Activated naive CD8-positive, alpha-beta T cell treated with anti-CD3 and anti-CD28 coated beads, Interleukin-2, amount 10 ng/mL, durations not matched to agents 7 days and 5 days (primary cell): Measurements from ENCODE around the gene DNAJC16. TPM values are rescaled to one million over a fixed set of nuclear protein-coding genes. Genes with fewer than 3 reads are reported as not detected.

Experiments used
- ATAC-seq: fragments of 150-1000 bp; cut with Tn5 transposase; one replicate; pipeline ENCODE4 v1.10.0; 2021; ENCODE audit warnings: low read depth, moderate library complexity
- POLR2A ChIA-PET: fragments of 350-600 bp; sonication (Branson Sonifier 250); formaldehyde crosslinking; loops from one replicate; lab custom pipeline; 2021; ENCODE audit warnings: antibody characterized with exemption; lab: Charles Lee
- DNase-seq: peaks from one replicate; pipeline ENCODE4 v3.0.0; 2021
- H3K27ac Mint-ChIP-seq: one replicate; pipeline ENCODE4 v1.8.0; 2022; ENCODE audit warnings: mild to moderate bottlenecking, mixed read lengths
- H3K27me3 Mint-ChIP-seq: one replicate; pipeline ENCODE4 v1.8.0; 2022; ENCODE audit warnings: mild to moderate bottlenecking, moderate library complexity, mixed read lengths
- H3K36me3 Mint-ChIP-seq: one replicate; pipeline ENCODE4 v1.8.0; 2021; ENCODE audit warnings: mild to moderate bottlenecking, mixed read lengths
- H3K4me1 Mint-ChIP-seq: one replicate; pipeline ENCODE4 v1.8.0; 2021; ENCODE audit warnings: mixed read lengths
- H3K4me3 Mint-ChIP-seq: one replicate; pipeline ENCODE4 v1.8.0; 2022; ENCODE audit warnings: mild to moderate bottlenecking, moderate library complexity, mixed read lengths
- H3K9me3 Mint-ChIP-seq: one replicate; pipeline ENCODE4 v1.8.0; 2021; ENCODE audit warnings: mixed read lengths
- total RNA-seq, 2 experiments: library from RNA; stranded (reverse); gene quantifications; one replicate each; pipeline ENCODE4 v1.2.3, GENCODE V29; 2021

The DNAJC16 gene
- total RNA-seq, 2 experiments from 2014 or later, result 15.7 to 18.9 TPM

DNA sequence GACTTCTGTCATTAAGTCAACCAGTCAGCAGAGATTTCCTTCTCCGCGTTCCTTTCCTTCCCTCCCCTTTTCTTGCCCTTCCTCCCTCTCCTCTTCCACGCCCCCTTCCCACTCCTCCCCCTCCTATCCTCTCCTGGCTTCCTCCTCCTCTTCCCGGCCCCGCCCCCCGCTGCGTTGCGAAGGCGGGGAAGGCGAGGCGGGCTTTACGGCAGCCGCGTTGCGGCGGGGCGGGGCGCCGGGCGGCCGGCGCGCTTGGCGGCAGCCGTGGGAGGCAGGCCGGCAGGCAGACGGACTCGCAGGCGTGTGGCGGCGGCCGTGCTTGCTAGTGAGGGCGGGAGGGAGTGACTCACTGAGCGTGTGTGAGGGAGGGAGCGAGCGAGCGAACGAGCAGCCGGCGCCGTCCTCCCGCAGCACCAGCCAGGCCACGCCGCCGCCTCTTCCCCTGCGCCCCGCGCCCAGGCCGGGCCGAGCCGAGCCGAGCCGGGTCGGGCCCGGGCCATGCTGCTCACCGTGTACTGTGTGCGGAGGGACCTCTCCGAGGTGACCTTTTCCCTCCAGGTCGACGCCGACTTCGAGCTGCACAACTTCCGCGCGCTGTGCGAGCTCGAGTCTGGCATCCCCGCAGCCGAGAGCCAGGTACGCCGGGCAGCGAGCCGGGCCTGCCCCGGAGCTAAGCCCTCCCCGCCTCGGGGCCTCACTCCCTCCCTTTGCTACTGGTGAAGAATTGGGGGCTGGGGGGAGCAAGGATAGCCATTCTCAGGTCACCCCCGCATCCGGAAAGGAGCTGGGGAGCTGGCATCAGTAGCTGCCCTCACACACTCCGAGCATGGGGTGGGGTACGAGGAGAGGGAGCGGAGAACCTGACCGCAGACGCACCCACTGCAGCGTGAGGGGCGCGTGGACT, 90.8 kb downstream of the DNAJC16 start, which contains the start of gene DDI2:
Gene DDI2, plus strand, starts transcription at position 286 of the 904 bp plus-strand sequence. Its CDS starts 213 bp downstream, at position 499.
- DNase-seq, result peak; percentile 97
- peak; percentile 91 for ATAC-seq
- POLR2A ChIA-PET, result interaction anchor here (0.6 to 3.4 kb wide), 7 partner anchors 14 to 216 kb away, joined by 3 to 29 read pairs (median 5); partner anchors contain the start of gene DNAJC16
- peak within 1 kb of the TSS; percentile 90 for H3K27ac Mint-ChIP-seq
- H3K4me1 Mint-ChIP-seq, result peaks cover 25% of the 10 kb centered on the region
- H3K4me3 Mint-ChIP-seq, result peak within 1 kb of the TSS; percentile 93
- H3K27me3 Mint-ChIP-seq, result no peaks in the 10 kb centered on the region
- H3K9me3 Mint-ChIP-seq, result no peaks in the 10 kb centered on the region
- H3K36me3 Mint-ChIP-seq, result peaks cover 4% of the 10 kb centered on the region

DNA sequence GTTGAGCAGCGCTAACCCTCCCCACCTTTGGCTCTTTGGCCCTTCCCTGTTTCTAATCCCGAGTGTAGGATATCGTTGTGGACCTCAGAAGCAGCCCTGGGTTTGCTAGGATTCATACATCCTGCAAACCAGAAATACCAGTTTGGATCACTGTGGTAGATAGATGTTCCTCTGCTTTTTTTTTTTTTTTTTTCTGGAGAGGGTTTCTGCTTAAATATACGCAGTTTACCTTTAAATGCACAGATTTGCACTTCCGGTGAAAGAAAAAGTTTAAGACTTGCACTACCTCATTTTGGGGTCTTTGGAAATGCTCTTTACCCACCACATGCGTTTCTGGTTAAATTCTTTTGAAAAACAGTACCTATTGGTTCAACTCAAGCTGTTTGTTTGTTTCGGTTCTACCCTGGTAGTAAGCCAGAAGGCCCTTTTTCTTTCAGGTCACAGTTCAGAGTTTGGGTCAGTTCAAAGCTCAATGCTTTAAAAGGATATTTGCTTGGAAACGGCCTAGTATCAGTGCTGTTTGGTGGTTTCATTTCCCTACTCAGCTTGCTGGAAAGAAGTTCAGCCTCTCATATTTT, 91.5 kb downstream of the DNAJC16 start:
- Mint-ChIP-seq H3K4me1 (peaks cover 30% of the 10 kb centered on the region), H3K4me3 (peak overlapping the region; percentile 93), H3K27me3 (no peaks in the 10 kb centered on the region), H3K27ac (peak overlapping the region; percentile 90), H3K36me3 (peaks cover 4% of the 10 kb centered on the region), H3K9me3 (no peaks in the 10 kb centered on the region)
- ATAC-seq (no peak), DNase-seq (no peak)
- POLR2A ChIA-PET, result interaction anchor here (0.6 to 3.4 kb wide), 11 partner anchors 15 to 216 kb away, joined by 3 to 29 read pairs (median 5); partner anchors contain the start of gene DNAJC16

DNA sequence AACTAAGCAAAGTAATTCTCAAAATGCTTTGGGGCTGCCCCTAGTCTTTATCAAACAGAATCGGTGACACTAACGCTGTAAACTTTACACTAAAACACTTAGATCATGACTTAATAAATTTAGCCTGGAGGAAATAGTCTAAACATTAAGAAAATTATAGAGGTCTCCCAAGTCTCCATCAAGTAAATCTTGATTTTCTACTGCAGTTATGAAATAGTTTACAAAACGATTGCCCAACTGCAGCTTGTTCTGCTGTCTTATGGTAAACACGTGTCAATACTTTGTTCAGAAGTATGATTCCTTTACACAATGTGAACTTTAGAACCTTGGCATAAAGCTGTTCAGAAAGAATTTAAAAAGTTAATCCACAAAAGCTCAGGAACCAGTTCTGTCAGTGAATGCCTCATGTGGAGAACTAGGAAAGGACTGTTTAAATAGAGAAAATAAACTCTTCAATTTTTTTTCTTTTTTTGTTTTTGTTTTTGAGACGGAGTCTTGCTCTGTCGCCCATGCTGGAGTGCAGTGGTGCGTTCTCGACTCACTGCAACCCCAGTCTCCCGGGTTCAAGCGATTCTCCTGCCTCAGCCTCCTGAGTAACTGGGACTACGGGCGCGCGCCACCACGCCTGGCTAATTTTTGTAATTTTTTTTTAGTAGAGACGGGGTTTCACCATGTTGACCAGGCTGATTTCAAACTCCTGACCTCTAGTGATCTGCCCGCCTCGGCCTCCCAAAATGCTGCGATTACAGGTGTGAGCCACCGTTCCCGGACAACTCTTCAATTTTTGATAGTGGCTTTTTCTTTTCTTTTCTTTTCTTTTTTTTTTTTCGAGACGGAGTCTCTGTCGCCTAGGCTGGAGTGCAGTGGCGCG, 92.2 kb downstream of the DNAJC16 start:
- no peak for DNase-seq
- Mint-ChIP-seq H3K4me3 (peak overlapping the region; percentile 93), H3K27me3 (no peaks in the 10 kb centered on the region), H3K27ac (peak overlapping the region; percentile 90), H3K36me3 (peaks cover 4% of the 10 kb centered on the region), H3K4me1 (peaks cover 30% of the 10 kb centered on the region), H3K9me3 (no peaks in the 10 kb centered on the region)
- no peak for ATAC-seq
- POLR2A ChIA-PET, result interaction anchor here (0.6 to 3.4 kb wide), 7 partner anchors 16 to 157 kb away, joined by 3 to 29 read pairs (median 8); no protein-coding TSS in a partner anchor

DNA sequence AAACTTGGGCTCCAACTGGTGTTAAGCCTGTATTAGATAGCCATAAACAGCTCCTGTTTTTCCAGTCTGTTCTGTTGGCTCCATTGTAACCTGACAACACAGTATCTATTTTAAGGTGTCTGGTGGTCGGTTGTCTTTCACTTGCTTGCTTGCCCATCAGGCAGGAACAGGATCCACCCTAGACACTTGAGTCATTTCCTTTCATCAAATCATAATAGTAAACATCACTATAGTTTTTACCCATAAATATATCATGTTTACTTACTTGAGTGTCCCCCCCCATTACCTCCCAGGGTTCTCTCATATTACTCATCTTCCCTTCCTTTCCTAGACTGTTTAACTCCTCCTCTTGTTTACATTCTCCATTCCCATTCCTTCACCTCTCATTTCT, 93.5 kb downstream of the DNAJC16 start:
- ATAC-seq (no peak), DNase-seq (no peak)
- H3K27ac Mint-ChIP-seq, result peak overlapping the region; percentile 8
- H3K4me3 Mint-ChIP-seq, result peak overlapping the region; percentile 3
- no peaks in the 10 kb centered on the region for H3K9me3 Mint-ChIP-seq
- H3K36me3 Mint-ChIP-seq, result peaks cover 4% of the 10 kb centered on the region
- POLR2A ChIA-PET, result interaction anchor here (0.7 kb wide), 1 partner anchor 18 kb away, joined by 3 read pairs; no protein-coding TSS in a partner anchor
- peaks cover 36% of the 10 kb centered on the region for H3K4me1 Mint-ChIP-seq
- no peaks in the 10 kb centered on the region for H3K27me3 Mint-ChIP-seq

DNA sequence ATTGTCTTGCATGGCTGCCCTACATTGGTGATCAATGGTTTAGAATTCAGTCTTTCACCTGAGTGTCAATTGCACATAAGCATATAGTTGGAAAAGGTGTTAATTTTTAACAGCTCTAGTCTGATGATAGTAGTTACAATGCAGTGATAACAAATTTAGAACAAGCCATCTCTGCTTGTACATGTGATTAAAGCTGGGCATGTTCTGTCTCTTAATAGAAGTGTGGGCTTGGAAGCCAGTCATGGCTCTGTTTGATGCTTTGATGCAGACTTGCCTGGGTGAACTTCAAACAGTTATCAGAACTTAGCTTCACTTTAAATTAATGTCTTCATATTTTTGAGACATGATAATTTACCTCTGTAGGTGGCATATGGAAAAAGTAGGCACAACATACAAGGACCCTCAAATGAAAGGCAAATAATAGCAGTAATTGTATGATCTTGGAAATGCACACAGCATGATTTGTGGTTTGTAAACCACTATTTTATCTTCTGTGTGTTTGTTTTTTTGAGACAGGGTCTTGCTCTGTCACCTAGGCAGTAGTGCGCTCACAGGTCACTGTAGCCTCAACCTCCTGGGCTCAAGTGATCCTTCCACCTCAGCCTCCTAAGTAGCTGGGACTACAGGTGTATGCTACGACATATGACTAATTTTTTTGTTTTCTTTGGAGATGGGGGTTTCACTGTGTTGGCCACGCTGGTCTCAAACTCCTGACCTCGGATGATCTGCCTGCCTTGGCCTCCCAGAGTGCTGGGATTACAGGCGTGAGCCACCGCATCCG, 94.4 kb downstream of the DNAJC16 start:
- DNase-seq (no peak), ATAC-seq (no peak)
- Mint-ChIP-seq H3K4me3 (no peak overlapping the region), H3K36me3 (peaks cover 4% of the 10 kb centered on the region), H3K4me1 (peaks cover 35% of the 10 kb centered on the region), H3K27ac (no peak overlapping the region), H3K9me3 (no peaks in the 10 kb centered on the region), H3K27me3 (no peaks in the 10 kb centered on the region)
- POLR2A ChIA-PET, result interaction anchor here (0.6 kb wide), 2 partner anchors 9 to 159 kb away, joined by 3 to 4 read pairs; no protein-coding TSS in a partner anchor

DNA sequence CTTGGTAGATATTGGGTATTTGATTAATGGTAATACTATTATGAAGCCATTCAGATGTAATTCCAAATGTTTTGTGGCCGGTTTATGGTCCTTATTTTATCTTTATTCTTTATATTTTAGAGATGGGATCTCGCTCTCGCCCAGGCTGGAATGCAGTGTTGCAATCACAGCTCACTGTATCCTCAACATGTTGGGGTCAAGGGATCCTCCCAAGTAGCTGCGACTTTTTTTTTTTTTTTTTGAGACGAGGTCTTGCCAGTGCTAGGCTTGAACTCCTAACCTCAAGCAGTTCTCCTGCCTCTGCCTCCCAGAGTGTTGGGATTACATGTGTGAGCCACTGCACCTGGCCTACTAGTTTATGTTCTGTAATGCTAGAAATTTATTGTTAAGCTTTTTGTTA, 95.3 kb downstream of the DNAJC16 start:
- POLR2A ChIA-PET, result interaction anchor here (0.6 kb wide), 2 partner anchors 9 to 158 kb away, joined by 3 to 4 read pairs; no protein-coding TSS in a partner anchor
- H3K27ac Mint-ChIP-seq, result no peak overlapping the region
- DNase-seq (no peak), ATAC-seq (no peak)
- H3K9me3 Mint-ChIP-seq, result no peaks in the 10 kb centered on the region
- no peak overlapping the region for H3K4me3 Mint-ChIP-seq
- peaks cover 6% of the 10 kb centered on the region for H3K36me3 Mint-ChIP-seq
- peaks cover 38% of the 10 kb centered on the region for H3K4me1 Mint-ChIP-seq
- H3K27me3 Mint-ChIP-seq, result no peaks in the 10 kb centered on the region

DNA sequence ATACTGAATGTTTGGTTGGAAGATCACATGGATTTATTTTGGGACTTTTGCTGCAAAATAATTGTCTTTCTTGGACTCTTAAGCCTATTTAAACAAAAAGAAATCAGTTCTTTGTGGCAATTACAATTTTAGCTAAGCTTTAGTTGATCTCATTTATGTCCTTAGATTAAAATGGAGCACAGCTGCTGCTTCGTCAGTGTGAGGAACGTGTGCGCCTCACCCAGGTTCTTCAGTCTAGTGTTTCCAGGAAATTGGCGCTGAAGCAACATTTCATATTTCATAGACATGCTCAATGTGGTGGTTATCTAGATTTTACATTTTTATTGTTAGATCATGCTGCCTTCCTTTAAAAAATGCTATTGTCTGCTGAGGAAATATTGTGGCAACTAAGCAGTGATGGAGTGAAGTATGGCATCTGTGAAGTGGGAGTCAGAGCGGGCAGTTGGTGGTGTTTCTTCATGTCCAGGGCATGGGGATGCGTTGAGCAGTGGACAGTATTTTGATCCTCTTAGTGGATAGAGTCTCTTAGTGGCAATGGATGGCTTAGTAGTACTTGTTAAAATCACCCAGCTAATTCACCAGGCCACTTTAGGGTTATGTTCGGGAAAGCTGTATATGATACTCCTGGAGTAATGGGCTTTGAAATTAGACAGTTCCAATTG, 96.2 kb downstream of the DNAJC16 start:
- Mint-ChIP-seq H3K4me1 (peaks cover 41% of the 10 kb centered on the region), H3K27ac (no peak overlapping the region), H3K9me3 (no peaks in the 10 kb centered on the region), H3K27me3 (no peaks in the 10 kb centered on the region), H3K4me3 (no peak overlapping the region), H3K36me3 (peaks cover 6% of the 10 kb centered on the region)
- ATAC-seq (no peak), DNase-seq (no peak)
- POLR2A ChIA-PET, result no interaction called here

DNA sequence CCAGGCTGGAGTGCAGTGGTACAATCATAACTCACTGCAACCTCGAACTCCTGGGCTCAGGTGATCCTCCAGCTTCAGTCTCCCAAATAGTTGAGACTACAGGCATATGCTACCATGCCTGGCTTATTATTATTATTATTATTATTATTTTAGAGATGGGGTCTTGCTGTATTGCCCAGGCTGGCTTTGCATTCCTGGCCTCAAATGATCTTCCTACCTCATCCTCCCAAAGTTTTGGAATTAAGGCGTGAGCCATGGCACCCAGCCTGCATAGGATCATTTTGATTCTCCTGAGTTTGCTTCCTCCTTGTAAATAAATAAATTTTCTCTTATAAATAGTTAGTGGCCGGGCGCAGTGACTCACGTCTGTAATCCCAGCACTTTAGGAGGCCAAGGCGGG, 96.8 kb downstream of the DNAJC16 start:
- Mint-ChIP-seq H3K4me1 (peaks cover 39% of the 10 kb centered on the region), H3K27ac (no peak overlapping the region), H3K4me3 (no peak overlapping the region), H3K27me3 (no peaks in the 10 kb centered on the region), H3K9me3 (no peaks in the 10 kb centered on the region), H3K36me3 (peaks cover 6% of the 10 kb centered on the region)
- DNase-seq, result no peak
- POLR2A ChIA-PET, result no interaction called here
- no peak for ATAC-seq

DNA sequence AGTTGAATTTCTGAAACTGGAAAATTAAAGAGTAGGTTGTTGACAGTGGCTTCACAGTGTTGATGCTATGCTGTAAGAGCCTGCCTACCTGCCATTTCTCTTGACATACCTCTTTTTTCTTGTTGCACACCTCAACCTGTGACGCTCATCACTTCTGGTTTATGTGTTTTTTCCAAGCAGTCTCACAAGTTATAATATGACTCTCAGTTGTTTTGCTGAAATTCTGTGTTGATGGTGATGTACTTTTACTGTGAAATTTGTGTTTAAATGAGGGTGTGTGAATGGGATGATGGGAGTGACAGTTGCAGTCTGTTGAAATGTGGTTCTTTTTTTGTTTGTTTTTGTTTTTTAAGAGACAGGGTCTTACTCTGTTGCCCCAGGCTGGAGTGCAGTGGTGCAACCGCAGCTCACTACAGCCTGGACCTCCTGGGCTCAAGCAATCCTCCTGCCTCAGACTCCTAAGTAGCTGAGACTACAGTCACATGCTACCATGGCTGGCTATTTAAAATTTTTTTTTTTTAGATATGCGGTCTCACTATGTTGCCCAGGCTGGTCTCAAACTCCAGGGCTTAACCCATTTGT, 97.6 kb downstream of the DNAJC16 start:
- H3K4me1 Mint-ChIP-seq, result peaks cover 34% of the 10 kb centered on the region
- H3K36me3 Mint-ChIP-seq, result peaks cover 8% of the 10 kb centered on the region
- POLR2A ChIA-PET, result interaction anchor here (0.8 kb wide), 1 partner anchor 21 kb away, joined by 3 read pairs; no protein-coding TSS in a partner anchor
- H3K9me3 Mint-ChIP-seq, result no peaks in the 10 kb centered on the region
- H3K27me3 Mint-ChIP-seq, result no peaks in the 10 kb centered on the region
- ATAC-seq (no peak), DNase-seq (no peak)
- H3K27ac Mint-ChIP-seq, result no peak overlapping the region
- no peak overlapping the region for H3K4me3 Mint-ChIP-seq

DNA sequence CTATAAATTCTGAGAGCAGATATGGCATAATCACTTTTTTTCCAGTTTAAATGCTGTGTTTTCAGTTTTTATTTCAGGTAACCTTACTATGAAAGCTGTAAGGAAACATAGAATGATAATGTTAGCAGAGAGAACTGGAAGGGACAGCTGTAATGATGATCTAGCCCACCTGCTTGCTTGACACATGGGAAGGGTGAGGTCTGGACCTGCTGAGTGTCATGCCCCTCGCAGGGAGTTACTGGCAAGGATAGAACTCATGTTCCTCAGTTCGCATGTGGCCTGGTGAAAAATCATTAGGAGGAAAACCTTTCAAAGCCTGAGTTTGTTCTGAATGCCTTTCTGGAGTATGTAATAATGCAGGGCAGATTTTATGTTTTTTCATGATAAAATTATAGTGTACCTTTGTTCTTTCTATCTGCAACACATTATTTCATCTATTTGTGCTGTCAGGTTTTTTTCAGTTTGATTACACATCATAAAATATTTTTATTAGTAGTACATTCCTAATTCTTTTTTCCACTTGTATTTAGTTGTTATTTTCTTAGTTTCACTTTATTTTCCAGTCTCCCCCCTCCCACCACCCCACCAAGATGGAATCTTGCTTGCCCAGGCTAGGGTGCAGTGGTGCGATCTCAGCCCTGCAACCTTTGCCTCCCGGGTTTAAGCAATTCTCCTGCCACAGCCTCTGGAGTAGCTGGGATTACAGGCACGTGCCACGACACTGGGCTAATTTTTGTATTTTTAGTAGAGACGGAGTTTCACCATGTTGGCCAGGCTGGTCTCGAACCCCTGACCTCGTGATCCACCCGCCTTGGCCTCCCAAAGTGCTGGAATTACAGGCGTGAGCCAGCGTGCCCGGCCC, 98.6 kb downstream of the DNAJC16 start:
- POLR2A ChIA-PET, result interaction anchor here (0.8 kb wide), 1 partner anchor 22 kb away, joined by 3 read pairs; no protein-coding TSS in a partner anchor
- H3K4me1 Mint-ChIP-seq, result peaks cover 32% of the 10 kb centered on the region
- H3K27ac Mint-ChIP-seq, result no peak overlapping the region
- ATAC-seq (no peak), DNase-seq (no peak)
- H3K4me3 Mint-ChIP-seq, result no peak overlapping the region
- H3K36me3 Mint-ChIP-seq, result peaks cover 11% of the 10 kb centered on the region
- H3K27me3 Mint-ChIP-seq, result no peaks in the 10 kb centered on the region
- no peaks in the 10 kb centered on the region for H3K9me3 Mint-ChIP-seq
